HCT116 (cell line): ENCODE results near the gene TNFRSF12A. TPM values are rescaled to one million over a fixed set of nuclear protein-coding genes. Genes with fewer than 3 reads are reported as not detected.

Experiments
- ATAC-seq: fragments of 200-7000 bp; cut with Tn5 transposase; 2 replicates; pipeline ENCODE4 v1.9.1; 2020; ENCODE audit warnings: mild to moderate bottlenecking, moderate library complexity
- BruUV-seq: library from RNA; stranded (reverse); fragments of 400-500 nt; replicated peaks from 2 replicates; lab custom pipeline; 2021; lab: Mats Ljungman, UMichigan
- CTCF ChIA-PET: fragments of 300-600 bp; sonication (Branson Sonifier 250); formaldehyde crosslinking; loops from one replicate; lab custom pipeline; 2021; ENCODE audit warnings: antibody characterized with exemption; lab: Charles Lee
- POLR2A ChIA-PET: fragments of 300-600, 350-600 bp; sonication (Branson Sonifier 250); formaldehyde crosslinking; loops from one replicate; lab custom pipeline; 2021; ENCODE audit warnings: antibody characterized with exemption; lab: Charles Lee
- RAD21 ChIA-PET, 2 experiments: fragments of 300-600 bp; sonication (Branson Sonifier 250); formaldehyde crosslinking; loops; one replicate each; lab custom pipeline; 2023; ENCODE audit warnings: low total read pairs in 2 of 2; ENCODE audit not compliant: uncharacterized antibody in 2 of 2, unreplicated experiment in 2 of 2, low non-redundant PET in 1 of 2; lab: Charles Lee
- DNase-seq: peaks from one replicate; pipeline ENCODE4 v3.0.0-alpha.2; 2010; ENCODE audit warnings: low read depth, low spot score
- H2AFZ ChIP-seq: fragments of 200-600 bp; shearing (Covaris generic), sonication (generic); 2 replicates; pipeline ENCODE4 v1.6.1; 2017; ENCODE audit warnings: low read depth, mixed run types, mixed read lengths, antibody characterized with exemption, low read length; ENCODE audit not compliant: poor library complexity, severe bottlenecking
- H3K27ac ChIP-seq: 2 replicates; pipeline ENCODE4 v1.5.1; 2012; ENCODE audit warnings: low read depth, low read length
- H3K27me3 ChIP-seq: fragments of 200-600 bp; sonication (generic); 2 replicates; pipeline ENCODE4 v1.6.1; 2016; ENCODE audit warnings: mixed run types, low read length, mixed read lengths; ENCODE audit not compliant: insufficient read depth
- H3K36me3 ChIP-seq, 2 experiments: fragments of 200-500 bp in 1 of 2; fragments of 200-600 bp in 1 of 2; sonication (Bioruptor generic) in 1 of 2; sonication (generic) in 1 of 2; 2 replicates each; pipeline versions ENCODE4 v1.5.1 to v1.6.1; 2014 to 2016; ENCODE audit warnings: low read length in 2 of 2, inconsistent platforms in 1 of 2, mixed read lengths in 1 of 2, mixed run types in 1 of 2; ENCODE audit not compliant: insufficient read depth in 2 of 2, control insufficient read depth in 1 of 2
- H3K4me1 ChIP-seq, 2 experiments: fragments of 200-600 bp in 1 of 2; sonication (generic) in 1 of 2; 2 replicates each; pipeline versions ENCODE4 v1.5.1 to v1.6.1; 2012 to 2017; ENCODE audit warnings: low read length in 2 of 2, inconsistent platforms in 1 of 2, mild to moderate bottlenecking in 1 of 2, mixed read lengths in 1 of 2, mixed run types in 1 of 2, moderate library complexity in 1 of 2; ENCODE audit not compliant: insufficient read depth in 2 of 2, control insufficient read depth in 1 of 2
- H3K4me2 ChIP-seq: fragments of 200-600 bp; sonication (generic); 2 replicates; pipeline ENCODE4 v1.6.1; 2017; ENCODE audit warnings: mixed run types, low read length, mixed read lengths
- H3K4me3 ChIP-seq, 2 experiments: fragments of 200-600 bp in 1 of 2; sonication (generic) in 1 of 2; replicated peaks in 1 of 2; 2 replicates each; pipeline ENCODE4 v1.5.1; 2011 to 2016; ENCODE audit warnings: low read length in 2 of 2, control low read depth in 1 of 2, low read depth in 1 of 2, mild to moderate bottlenecking in 1 of 2, mixed read lengths in 1 of 2, mixed run types in 1 of 2
- H3K79me2 ChIP-seq: fragments of 200-600 bp; sonication (generic); 2 replicates; pipeline ENCODE4 v1.6.1; 2017; ENCODE audit warnings: mild to moderate bottlenecking, mixed run types, low read length, moderate library complexity, mixed read lengths; ENCODE audit not compliant: insufficient read depth
- H3K9ac ChIP-seq: fragments of 200-600 bp; sonication (generic); 2 replicates; pipeline ENCODE4 v1.6.1; 2016; ENCODE audit warnings: low read length, mixed read lengths
- H3K9me2 ChIP-seq: fragments of 200-600 bp; sonication (generic), shearing (Covaris generic); 2 replicates; pipeline ENCODE4 v1.6.1; 2017; ENCODE audit warnings: mixed run types, mild to moderate bottlenecking, moderate library complexity; ENCODE audit not compliant: insufficient read depth
- H3K9me3 ChIP-seq, 2 experiments: fragments of 200-500 bp in 1 of 2; fragments of 200-600 bp in 1 of 2; sonication (Bioruptor generic) in 1 of 2; sonication (generic) in 1 of 2; 2 replicates each; pipeline ENCODE4 v1.6.1; 2014 to 2017; ENCODE audit warnings: low read length in 2 of 2, mixed read lengths in 2 of 2, inconsistent platforms in 1 of 2, low read depth in 1 of 2, mild to moderate bottlenecking in 1 of 2, mixed run types in 1 of 2, moderate library complexity in 1 of 2; ENCODE audit not compliant: control insufficient read depth in 1 of 2, insufficient read depth in 1 of 2
- H4K20me1 ChIP-seq: fragments of 200-600 bp; sonication (generic), shearing (Covaris generic); 2 replicates; pipeline ENCODE4 v1.6.1; 2017; ENCODE audit warnings: mixed run types, mild to moderate bottlenecking, moderate library complexity; ENCODE audit not compliant: insufficient read depth
- YY1 ChIP-seq: IDR thresholded peaks from 2 replicates; pipeline ENCODE4 v1.6.1; 2011; ENCODE audit warnings: low read length, low read depth, moderate library complexity, mild to moderate bottlenecking; ENCODE audit not compliant: insufficient replicate concordance; ENCODE audit errors: extremely low read depth
- ZNF274 ChIP-seq: fragments of 200-500 bp; sonication (Bioruptor generic); IDR thresholded peaks from 2 replicates; pipeline ENCODE4 v1.6.1; 2014; ENCODE audit warnings: mild to moderate bottlenecking, low read depth, low read length, inconsistent platforms
- intact Hi-C: fragments of 100-400 bp; cut with micrococcal nuclease; formaldehyde crosslinking; loops from 2 replicates; pipeline ENCODE4 v1.10.0; 2022
- total RNA-seq: library from RNA; stranded (reverse); gene quantifications from one replicate; pipeline ENCODE4 v1.2.1, GENCODE V29; 2021; ENCODE audit not compliant: unreplicated experiment
- TF ChIP-seq, protein P1 (sequence below): IDR thresholded peaks from 2 replicates; pipeline ENCODE4 v1.6.1; 2012; ENCODE audit warnings: low read depth

The TNFRSF12A gene
- total RNA-seq, 1 experiment from 2014 or later, result 188 TPM

DNA sequence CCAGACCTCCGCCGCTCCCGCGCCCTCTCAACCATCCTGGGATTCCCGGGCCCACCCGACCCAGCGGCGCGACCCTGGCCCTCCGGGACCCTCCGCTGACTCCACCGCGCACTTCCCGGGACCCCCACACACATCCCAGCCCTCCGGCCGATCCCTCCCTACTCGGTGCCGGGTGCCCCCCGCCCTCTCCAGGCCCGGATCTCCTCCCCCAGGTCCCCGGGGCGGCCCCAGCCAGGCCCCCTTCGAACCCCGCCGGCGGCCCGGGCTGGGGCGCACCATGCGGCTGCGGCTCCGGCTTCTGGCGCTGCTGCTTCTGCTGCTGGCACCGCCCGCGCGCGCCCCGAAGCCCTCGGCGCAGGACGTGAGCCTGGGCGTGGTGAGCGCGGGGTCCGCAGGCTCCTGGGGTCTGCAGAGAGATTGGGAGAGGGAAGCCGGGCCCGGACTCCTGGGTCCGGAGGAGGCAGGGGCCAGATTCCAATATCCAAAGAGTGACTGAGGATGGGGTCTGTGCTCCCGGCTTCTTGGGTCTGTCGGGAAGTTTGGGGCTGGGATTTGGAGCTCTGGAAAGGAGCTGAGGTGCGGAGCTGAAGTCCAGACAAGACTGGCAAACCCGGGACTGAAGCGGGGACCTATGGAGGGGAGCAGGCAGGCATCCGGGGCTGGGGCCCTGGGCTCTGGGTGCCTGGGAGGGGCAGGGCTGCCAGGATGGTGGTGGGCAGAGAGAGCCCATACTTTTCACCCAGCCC is 26.6 kb downstream of the TNFRSF12A start:
- CTCF ChIA-PET, result interaction anchor here (4.3 kb wide), 1 partner anchor 12 kb away, joined by 16 read pairs; no protein-coding TSS in a partner anchor
- Histone ChIP-seq H3K4me1 (peaks cover 5 to 52% of the 10 kb centered on the region in 2 experiments), H3K27me3 (no peaks in the 10 kb centered on the region)

More for the DNA sequence above, 26.6 kb downstream of the TNFRSF12A start:
- no TSS peak for BruUV-seq
- ChIA-PET RAD21 (no interaction called here), POLR2A (interaction anchor here (2.3 kb wide), 1 partner anchor 12 kb away, joined by 6 read pairs; no protein-coding TSS in a partner anchor)
- H3K4me2 ChIP-seq, result peak overlapping the region; percentile 99
- peak overlapping the region; percentile 81 for H3K9ac ChIP-seq
- no peaks in the 10 kb centered on the region for H3K9me2 ChIP-seq
- no peak overlapping the region; the same call in 1 of the 2 replicates for H3K27ac ChIP-seq
- no peak for TF ChIP-seq YY1
- TF ChIP-seq ZNF274, result no peak
- TF ChIP-seq, protein P1, sequence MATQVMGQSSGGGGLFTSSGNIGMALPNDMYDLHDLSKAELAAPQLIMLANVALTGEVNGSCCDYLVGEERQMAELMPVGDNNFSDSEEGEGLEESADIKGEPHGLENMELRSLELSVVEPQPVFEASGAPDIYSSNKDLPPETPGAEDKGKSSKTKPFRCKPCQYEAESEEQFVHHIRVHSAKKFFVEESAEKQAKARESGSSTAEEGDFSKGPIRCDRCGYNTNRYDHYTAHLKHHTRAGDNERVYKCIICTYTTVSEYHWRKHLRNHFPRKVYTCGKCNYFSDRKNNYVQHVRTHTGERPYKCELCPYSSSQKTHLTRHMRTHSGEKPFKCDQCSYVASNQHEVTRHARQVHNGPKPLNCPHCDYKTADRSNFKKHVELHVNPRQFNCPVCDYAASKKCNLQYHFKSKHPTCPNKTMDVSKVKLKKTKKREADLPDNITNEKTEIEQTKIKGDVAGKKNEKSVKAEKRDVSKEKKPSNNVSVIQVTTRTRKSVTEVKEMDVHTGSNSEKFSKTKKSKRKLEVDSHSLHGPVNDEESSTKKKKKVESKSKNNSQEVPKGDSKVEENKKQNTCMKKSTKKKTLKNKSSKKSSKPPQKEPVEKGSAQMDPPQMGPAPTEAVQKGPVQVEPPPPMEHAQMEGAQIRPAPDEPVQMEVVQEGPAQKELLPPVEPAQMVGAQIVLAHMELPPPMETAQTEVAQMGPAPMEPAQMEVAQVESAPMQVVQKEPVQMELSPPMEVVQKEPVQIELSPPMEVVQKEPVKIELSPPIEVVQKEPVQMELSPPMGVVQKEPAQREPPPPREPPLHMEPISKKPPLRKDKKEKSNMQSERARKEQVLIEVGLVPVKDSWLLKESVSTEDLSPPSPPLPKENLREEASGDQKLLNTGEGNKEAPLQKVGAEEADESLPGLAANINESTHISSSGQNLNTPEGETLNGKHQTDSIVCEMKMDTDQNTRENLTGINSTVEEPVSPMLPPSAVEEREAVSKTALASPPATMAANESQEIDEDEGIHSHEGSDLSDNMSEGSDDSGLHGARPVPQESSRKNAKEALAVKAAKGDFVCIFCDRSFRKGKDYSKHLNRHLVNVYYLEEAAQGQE, result no peak
- no peaks in the 10 kb centered on the region for H3K79me2 ChIP-seq
- no peak overlapping the region for H2AFZ ChIP-seq
- no peaks in the 10 kb centered on the region for H3K9me3 ChIP-seq
- intact Hi-C loops, result no loop called here
- DNase-seq, result no peak
- ATAC-seq, result peak; percentile 8; the same call in 1 of the 2 replicates
- H3K4me3 ChIP-seq, result peak overlapping the region; percentile 56 to 79
- H4K20me1 ChIP-seq, result no peaks in the 10 kb centered on the region
- H3K36me3 ChIP-seq, result no peaks in the 10 kb centered on the region
